Activated naive CD8-positive, alpha-beta T cell treated with anti-CD3 and anti-CD28 coated beads, Interleukin-2, amount 50 U/mL, for 24 hours (primary cell): Measurements from ENCODE around the gene MARS1.
"Not testable (repeated sequence)": the region's sequence is repeated elsewhere in the genome, so short reads cannot be mapped to it uniquely, and the experiment has no call there.

Source experiments
- ATAC-seq: fragments of 150-1000 bp; cut with Tn5 transposase; one replicate; pipeline ENCODE4 v1.10.0; 2021
- DNase-seq: peaks from one replicate; pipeline ENCODE4 v3.0.0; 2021
- H3K27ac Mint-ChIP-seq: one replicate; pipeline ENCODE4 v1.8.0; 2021; ENCODE audit warnings: mild to moderate bottlenecking, mixed read lengths
- H3K27me3 Mint-ChIP-seq: one replicate; pipeline ENCODE4 v1.8.0; 2021; ENCODE audit warnings: mixed read lengths
- H3K36me3 Mint-ChIP-seq: one replicate; pipeline ENCODE4 v1.8.0; 2021; ENCODE audit warnings: low read depth, mixed read lengths
- H3K4me1 Mint-ChIP-seq: one replicate; pipeline ENCODE4 v1.8.0; 2021; ENCODE audit warnings: mixed read lengths
- H3K4me3 Mint-ChIP-seq: one replicate; pipeline ENCODE4 v1.8.0; 2021; ENCODE audit warnings: mild to moderate bottlenecking, moderate library complexity, mixed read lengths
- H3K9me3 Mint-ChIP-seq: one replicate; pipeline ENCODE4 v1.8.0; 2021; ENCODE audit warnings: mixed read lengths

Gene MARS1

DNA sequence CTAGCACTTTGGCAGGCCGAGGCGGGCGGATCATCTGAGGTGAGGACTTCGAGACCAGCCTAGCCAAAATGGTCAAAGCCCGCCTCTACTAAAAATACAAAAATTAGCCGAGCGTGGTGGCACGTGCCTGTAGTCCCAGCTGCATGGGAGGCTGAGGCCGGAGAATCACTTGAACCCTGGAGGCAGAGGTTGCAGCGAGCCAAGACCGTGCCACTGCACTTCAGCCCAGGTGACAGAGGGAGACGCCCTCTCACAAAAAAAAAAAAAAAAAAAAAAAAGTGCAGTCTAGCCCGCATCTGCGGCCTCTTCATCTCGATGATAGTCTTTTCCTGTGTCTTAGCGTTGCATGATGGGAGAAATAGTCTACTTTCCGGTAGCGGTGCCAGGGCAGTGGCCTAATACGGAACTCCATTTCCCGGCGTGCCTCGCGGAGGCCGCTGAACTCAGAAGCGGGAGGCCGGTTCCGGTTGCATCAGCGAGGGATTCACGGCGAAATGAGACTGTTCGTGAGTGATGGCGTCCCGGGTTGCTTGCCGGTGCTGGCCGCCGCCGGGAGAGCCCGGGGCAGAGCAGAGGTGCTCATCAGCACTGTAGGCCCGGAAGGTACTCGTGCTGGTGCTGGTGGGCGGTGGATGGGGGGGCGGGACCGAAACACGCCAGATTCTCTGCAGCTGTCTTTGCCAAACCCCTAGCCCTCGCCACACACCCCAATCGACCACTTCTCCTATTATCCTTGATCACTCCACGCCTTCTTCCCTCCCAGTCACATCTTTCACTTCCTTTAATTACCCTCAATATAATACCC lies at the start of gene MARS1:
MARS1 (plus strand) TSS at position 472 of the 805 bp plus-strand sequence; CDS start at position 495, 23 bp downstream.
- Mint-ChIP-seq H3K4me3 (peak within 1 kb of the TSS; percentile 97), H3K36me3 (peaks cover 49% of the 10 kb centered on the region), H3K9me3 (no peaks in the 10 kb centered on the region), H3K27ac (peak within 1 kb of the TSS; percentile 93), H3K27me3 (no peaks in the 10 kb centered on the region), H3K4me1 (peaks cover 38% of the 10 kb centered on the region)
- peak; percentile 91 for DNase-seq
- ATAC-seq: peak; percentile 97

DNA sequence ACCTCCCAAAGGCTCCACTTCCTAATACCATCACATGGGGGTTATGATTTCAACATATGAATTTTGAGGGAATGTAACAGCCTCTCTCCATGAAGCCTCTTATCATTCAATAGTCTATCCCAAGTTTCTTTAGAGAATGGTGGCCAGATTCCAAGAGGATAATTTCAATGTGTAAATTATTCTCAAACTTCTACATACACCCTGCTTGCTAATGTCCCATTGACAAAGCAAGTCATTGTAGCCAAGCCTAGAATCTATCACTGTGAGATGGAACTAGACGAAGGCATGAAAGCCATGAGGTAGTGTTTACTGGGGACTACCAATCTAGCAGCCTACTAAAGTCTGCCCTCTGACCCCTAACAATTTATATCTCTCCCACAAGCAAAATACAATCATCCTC lies 49.5 kb upstream of the MARS1 start:
- ATAC-seq (no peak), DNase-seq (no peak)
- H3K9me3 Mint-ChIP-seq: peaks cover 11% of the 10 kb centered on the region
- peaks cover 6% of the 10 kb centered on the region for H3K4me1 Mint-ChIP-seq
- H3K4me3 Mint-ChIP-seq: no peak overlapping the region
- no peak overlapping the region for H3K27ac Mint-ChIP-seq
- peaks cover 5% of the 10 kb centered on the region for H3K36me3 Mint-ChIP-seq
- peaks cover 2% of the 10 kb centered on the region for H3K27me3 Mint-ChIP-seq

DNA sequence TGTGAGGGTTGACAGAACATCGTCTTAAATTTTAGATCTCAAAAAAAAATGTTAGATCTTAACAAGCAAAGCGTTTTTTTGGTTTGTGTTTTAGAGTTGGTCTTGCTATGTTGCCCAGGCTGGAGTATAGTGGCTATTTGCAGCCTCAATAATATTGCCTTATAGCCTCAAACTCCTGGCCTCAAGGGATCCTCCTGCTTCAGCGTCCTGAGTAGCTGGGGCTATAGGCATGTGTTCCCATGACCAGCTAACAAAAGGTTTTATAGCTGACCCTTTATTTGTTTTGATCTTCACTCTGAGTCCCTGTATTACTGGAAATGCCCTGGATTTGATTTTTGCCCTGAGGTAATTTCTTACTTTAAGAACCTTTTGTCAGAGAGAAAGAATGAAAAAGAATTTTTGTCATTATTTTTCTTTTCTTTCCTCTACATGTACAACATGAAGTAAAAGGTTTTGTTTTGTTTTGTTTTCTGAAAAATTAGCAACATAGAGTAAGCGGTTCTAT lies 48.1 kb upstream of the MARS1 start:
- peaks cover 6% of the 10 kb centered on the region for H3K4me1 Mint-ChIP-seq
- ATAC-seq (no peak), DNase-seq (no peak)
- peaks cover 2% of the 10 kb centered on the region for H3K27me3 Mint-ChIP-seq
- H3K9me3 Mint-ChIP-seq: peaks cover 11% of the 10 kb centered on the region
- no peak overlapping the region for H3K4me3 Mint-ChIP-seq
- H3K36me3 Mint-ChIP-seq: peaks cover 5% of the 10 kb centered on the region
- no peak overlapping the region for H3K27ac Mint-ChIP-seq

DNA sequence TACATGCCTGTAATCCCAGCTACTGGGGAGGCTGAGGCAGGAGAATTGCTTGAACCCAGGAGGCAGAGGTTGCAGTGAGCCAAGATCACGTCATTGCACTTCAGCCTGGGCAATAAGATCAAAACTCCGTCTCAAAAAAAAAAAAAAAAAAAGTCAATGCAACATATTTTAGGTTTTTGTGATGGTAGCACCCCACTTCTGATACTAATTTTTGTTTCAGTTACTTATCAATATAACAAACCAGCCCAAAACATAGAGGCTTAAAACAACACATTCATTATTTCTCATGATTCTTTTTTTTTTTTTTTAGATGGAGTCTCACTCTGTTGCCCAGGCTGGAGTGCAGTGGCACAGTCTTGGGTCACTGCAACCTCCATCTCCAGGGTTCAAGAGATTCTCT lies 46.5 kb upstream of the MARS1 start:
- not testable (repeated sequence) for H3K27me3 Mint-ChIP-seq, H3K27ac Mint-ChIP-seq

DNA sequence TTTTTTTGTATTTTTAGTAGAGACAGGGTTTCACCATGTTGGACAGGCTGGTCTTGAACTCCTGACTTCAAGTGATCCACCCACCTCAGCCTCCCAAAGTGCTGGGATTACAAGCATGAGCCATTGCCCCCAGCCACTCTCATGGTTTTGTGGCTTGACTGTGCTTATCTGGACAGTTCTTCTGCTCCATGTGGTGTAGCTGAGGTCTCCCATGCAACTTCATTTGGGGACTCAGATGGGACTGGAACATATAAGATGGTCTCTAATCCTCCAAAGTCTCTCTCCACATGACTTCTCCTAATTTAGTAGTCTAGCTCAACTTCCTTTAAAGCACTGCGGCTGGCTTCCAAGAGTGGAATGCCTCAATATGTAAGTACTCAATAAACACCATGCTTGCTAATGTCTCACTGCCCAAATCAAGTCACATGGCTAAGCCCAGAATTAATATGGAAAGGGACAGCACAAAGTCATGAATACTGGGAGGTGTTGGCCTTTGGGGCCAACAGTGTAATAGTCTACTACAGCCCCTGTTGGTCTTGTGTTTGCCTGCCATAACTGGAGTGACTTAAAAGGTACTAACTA lies 45.9 kb upstream of the MARS1 start:
- Mint-ChIP-seq H3K36me3 (peaks cover 5% of the 10 kb centered on the region), H3K27me3 (peaks cover 2% of the 10 kb centered on the region), H3K9me3 (peaks cover 11% of the 10 kb centered on the region), H3K4me3 (no peak overlapping the region), H3K4me1 (no peaks in the 10 kb centered on the region), H3K27ac (no peak overlapping the region)
- no peak for ATAC-seq
- no peak for DNase-seq

More for the DNA sequence above, 46.5 kb upstream of the MARS1 start:
- not testable (repeated sequence) for H3K36me3 Mint-ChIP-seq, H3K4me3 Mint-ChIP-seq, H3K4me1 Mint-ChIP-seq, DNase-seq, ATAC-seq
- peaks cover 11% of the 10 kb centered on the region for H3K9me3 Mint-ChIP-seq

DNA sequence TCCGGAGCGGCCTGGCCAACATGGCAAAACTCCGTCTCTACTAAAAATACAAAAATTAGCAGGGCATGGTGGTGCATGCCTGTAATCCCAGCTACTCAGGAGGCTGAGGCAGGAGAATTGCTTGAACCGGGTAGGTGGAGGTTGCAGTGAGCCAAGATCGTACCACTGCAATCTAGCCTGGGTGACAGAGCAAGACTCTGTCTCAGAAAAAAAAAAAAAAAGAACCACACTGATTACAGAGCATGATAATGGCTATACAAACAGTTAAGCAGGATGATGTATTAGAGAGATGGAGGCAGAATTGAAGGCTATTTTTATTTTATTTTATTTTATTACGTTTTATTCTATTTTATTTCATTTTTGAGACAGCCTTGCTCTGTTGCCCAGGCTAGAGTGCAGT lies 43.5 kb upstream of the MARS1 start:
- peaks cover 11% of the 10 kb centered on the region for H3K9me3 Mint-ChIP-seq
- H3K27ac Mint-ChIP-seq, H3K4me1 Mint-ChIP-seq, ATAC-seq, H3K27me3 Mint-ChIP-seq, H3K4me3 Mint-ChIP-seq, H3K36me3 Mint-ChIP-seq, DNase-seq: not testable (repeated sequence)

DNA sequence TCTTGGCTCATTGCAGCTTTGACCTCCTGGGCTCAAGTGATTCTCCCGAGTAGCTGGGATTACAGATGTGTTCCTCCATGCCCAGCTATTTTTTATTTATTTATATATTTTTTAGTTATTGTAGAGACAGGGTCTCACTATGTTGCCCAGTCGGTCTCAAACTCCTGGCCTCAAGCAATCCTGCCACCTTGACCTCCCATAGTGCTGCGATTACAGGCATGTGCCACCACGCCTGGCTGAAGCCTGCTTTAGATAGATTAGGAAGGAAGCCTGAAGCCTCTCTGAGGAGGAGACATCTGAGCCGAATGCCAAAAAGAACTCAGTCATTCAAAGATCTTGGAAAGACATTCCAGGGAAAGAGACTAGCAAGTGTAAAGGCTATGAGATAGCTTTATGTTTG lies 43.1 kb upstream of the MARS1 start:
- ATAC-seq (no peak), DNase-seq (no peak)
- Mint-ChIP-seq H3K27ac (no peak overlapping the region), H3K4me1 (no peaks in the 10 kb centered on the region), H3K4me3 (no peak overlapping the region), H3K9me3 (peaks cover 11% of the 10 kb centered on the region), H3K36me3 (peaks cover 5% of the 10 kb centered on the region), H3K27me3 (peaks cover 2% of the 10 kb centered on the region)

DNA sequence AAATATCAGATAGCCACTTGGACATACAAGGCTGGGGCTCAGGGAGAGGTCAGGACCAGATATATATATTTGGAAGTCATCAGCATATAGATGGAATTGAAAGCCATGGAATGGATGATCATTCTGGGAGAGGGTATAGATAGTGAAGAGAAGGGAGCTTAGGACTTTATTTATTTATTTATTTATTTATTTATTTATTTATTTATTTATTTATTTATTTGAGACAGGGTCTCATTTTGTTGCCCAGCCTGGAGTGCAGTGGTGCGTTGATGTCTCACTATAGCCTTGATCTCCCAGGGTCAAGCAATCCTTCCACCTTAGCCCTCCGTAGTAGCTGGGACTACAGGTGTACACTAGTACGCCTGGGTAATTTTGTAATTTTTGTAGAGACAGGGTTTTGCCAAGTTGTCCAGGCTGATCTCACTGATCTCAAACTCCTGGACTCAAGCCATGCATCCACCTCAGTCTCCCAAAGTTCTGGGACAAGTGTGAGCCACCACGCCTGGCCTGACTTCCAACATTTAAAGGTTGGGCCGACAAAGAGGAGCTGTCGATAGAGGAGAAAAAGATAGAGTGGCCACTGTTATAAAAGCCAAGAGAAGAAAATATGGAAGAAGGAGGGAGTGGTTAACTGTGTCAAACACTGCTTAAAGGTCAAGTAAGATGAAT lies 41.4 kb upstream of the MARS1 start:
- DNase-seq (no peak), ATAC-seq (no peak)
- Mint-ChIP-seq H3K4me3 (no peak overlapping the region), H3K9me3 (peaks cover 8% of the 10 kb centered on the region), H3K27ac (no peak overlapping the region), H3K27me3 (peaks cover 2% of the 10 kb centered on the region), H3K36me3 (peaks cover 3% of the 10 kb centered on the region), H3K4me1 (peaks cover 5% of the 10 kb centered on the region)

DNA sequence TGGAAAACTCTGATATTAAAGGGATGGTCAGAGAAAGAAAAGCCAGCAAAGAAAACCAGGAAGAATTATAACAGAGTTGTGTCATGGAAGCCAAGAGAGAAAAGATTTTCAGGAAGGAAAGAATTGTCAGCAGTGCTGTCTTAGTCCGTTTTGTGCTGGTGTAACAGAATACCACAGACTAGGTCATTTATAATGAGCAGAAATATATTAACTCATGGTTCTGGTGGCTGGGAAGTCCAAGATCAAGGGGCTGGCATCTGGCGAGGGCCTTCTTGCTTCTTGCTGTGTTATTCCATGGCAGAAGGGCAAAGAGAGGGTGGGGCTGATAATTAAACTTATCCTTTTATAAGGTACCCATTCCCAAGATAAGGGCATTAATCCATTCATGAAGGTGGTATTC lies 39.2 kb upstream of the MARS1 start:
- no peaks in the 10 kb centered on the region for H3K9me3 Mint-ChIP-seq
- no peak overlapping the region for H3K4me3 Mint-ChIP-seq
- H3K27ac Mint-ChIP-seq: no peak overlapping the region
- DNase-seq (no peak), ATAC-seq (no peak)
- H3K4me1 Mint-ChIP-seq: peaks cover 20% of the 10 kb centered on the region
- peaks cover 3% of the 10 kb centered on the region for H3K27me3 Mint-ChIP-seq
- no peaks in the 10 kb centered on the region for H3K36me3 Mint-ChIP-seq

DNA sequence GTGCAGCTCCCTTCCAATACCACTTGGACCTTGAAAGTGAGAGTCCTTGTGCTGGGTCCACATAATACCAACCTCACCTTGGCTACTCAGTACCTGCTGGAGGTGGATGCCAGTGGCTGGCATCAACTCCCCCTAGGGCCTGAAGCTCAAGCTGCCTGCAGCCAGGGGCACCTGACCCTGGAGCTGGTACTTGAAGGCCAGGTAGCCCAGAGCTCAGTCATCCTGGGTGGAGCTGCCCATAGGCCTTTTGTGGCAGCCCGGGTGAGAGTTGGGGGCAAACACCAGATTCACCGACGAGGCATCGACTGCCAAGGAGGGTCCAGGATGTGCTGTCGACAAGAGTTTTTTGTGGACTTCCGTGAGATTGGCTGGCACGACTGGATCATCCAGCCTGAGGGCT lies 38.5 kb upstream of the MARS1 start:
- no peak overlapping the region for H3K4me3 Mint-ChIP-seq
- no peak overlapping the region for H3K27ac Mint-ChIP-seq
- peaks cover 20% of the 10 kb centered on the region for H3K4me1 Mint-ChIP-seq
- H3K27me3 Mint-ChIP-seq: peaks cover 3% of the 10 kb centered on the region
- ATAC-seq: no peak
- DNase-seq: no peak
- no peaks in the 10 kb centered on the region for H3K9me3 Mint-ChIP-seq
- H3K36me3 Mint-ChIP-seq: no peaks in the 10 kb centered on the region

DNA sequence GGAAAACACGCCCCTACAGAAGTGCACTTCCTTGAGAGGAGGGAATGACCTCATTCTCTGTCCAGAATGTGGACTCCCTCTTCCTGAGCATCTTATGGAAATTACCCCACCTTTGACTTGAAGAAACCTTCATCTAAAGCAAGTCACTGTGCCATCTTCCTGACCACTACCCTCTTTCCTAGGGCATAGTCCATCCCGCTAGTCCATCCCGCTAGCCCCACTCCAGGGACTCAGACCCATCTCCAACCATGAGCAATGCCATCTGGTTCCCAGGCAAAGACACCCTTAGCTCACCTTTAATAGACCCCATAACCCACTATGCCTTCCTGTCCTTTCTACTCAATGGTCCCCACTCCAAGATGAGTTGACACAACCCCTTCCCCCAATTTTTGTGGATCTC lies 37.8 kb upstream of the MARS1 start:
- DNase-seq (no peak), ATAC-seq (no peak)
- no peaks in the 10 kb centered on the region for H3K36me3 Mint-ChIP-seq
- peaks cover 3% of the 10 kb centered on the region for H3K27me3 Mint-ChIP-seq
- H3K27ac Mint-ChIP-seq: no peak overlapping the region
- no peaks in the 10 kb centered on the region for H3K9me3 Mint-ChIP-seq
- H3K4me1 Mint-ChIP-seq: peaks cover 26% of the 10 kb centered on the region
- no peak overlapping the region for H3K4me3 Mint-ChIP-seq

DNA sequence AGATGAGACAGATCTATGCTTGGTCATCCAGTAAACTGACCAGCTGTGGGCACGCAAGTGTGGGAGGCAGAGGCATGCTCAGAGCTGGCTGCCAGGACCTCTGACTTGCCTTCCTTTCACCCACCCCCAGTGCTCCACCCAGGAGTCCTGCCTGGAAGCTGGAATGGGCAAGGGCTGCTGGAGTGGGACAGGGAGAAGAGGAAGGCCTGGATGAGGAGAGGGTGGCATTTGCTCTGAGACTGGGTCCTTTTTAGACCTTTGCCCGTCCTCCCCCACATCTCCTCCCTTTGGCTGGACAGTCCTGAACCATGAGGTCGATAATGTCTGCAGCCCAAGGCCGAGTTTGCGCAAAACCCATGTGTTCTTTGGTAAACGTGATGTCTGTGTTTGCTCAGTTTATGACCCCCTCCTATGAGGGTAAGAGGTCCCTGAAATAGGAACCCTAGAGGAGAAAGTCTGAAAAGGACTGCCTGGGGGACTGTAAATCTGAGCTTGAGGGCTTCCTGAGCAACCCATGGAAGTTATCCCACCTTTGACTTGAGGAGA lies 36.6 kb upstream of the MARS1 start:
- Mint-ChIP-seq H3K27me3 (peaks cover 3% of the 10 kb centered on the region), H3K4me1 (peaks cover 36% of the 10 kb centered on the region), H3K4me3 (no peak overlapping the region), H3K9me3 (no peaks in the 10 kb centered on the region), H3K36me3 (no peaks in the 10 kb centered on the region), H3K27ac (peak overlapping the region; percentile 60)
- DNase-seq (no peak), ATAC-seq (no peak)

DNA sequence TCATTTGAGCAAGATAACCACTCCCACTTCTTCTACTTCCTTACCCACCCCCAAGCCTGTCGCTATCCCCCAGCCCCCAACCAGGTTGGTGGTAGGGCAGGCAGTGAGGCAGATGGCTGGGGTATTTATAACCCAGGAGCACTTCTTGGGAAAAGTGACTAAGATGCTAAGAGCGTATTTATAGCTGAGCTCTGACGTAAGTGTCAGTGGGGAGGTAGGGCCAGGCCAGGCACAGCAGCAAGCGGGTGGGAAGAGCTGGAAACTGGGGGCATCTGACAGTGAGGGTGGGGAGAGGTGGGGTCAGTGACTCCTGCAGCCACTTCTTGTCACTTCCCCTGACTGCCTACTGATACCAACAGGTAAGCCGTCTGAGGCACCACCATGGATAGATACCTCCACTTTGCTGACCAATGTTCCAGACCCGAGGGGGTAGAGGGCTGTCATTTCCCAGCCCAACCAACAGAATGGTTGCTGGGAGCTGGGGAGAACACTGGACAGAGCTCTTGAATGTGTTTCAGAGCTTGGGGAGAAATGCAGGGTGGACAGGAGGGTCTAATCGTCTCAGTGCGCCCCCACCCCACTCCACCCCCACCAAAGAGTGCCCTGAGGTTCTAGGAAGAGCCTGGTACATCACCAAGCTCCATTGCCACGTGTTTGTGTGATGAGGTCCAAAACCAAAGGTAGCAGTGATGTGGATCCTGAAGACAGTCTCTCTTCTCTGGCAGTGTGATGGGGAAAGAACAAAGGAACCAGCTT lies 35.5 kb upstream of the MARS1 start:
- ATAC-seq (peak; percentile 69), DNase-seq (peak; percentile 47)
- Mint-ChIP-seq H3K4me3 (peak overlapping the region; percentile 61), H3K27ac (peak overlapping the region; percentile 70), H3K4me1 (peaks cover 43% of the 10 kb centered on the region), H3K27me3 (peaks cover 3% of the 10 kb centered on the region), H3K36me3 (no peaks in the 10 kb centered on the region), H3K9me3 (no peaks in the 10 kb centered on the region)

DNA sequence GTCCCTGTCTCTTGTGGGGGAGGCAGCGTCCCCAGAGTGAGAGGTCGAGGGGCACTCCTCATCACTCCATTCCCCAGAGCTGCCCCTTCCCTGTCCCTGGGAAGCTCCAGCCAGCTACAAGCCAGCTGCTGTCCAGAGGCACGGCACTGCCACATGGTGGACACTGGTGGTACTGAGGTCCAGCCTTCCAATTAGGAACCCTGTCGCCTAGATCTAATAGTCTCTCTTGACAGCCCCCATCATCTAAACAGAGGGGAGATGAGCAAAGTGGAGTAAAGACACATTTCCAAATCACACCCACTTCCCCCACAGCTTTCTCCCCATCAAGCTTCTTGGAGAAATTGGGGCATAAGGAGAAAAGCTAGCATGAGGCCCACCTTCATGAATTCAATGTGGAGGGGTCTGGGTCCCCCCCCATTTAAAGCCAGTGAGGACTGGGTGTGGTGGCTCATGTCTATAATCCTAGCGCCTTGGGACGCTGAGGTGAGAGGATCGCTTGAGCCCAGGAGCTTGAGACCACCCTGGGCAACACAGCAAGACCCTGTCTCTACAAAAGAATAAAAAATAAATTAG lies 34.8 kb upstream of the MARS1 start:
- H3K9me3 Mint-ChIP-seq: no peaks in the 10 kb centered on the region
- no peaks in the 10 kb centered on the region for H3K36me3 Mint-ChIP-seq
- H3K27me3 Mint-ChIP-seq: peaks cover 3% of the 10 kb centered on the region
- H3K27ac Mint-ChIP-seq: peak overlapping the region; percentile 70
- DNase-seq (peak; percentile 78), ATAC-seq (peak; percentile 23)
- peak overlapping the region; percentile 61 for H3K4me3 Mint-ChIP-seq
- H3K4me1 Mint-ChIP-seq: peaks cover 45% of the 10 kb centered on the region
